Sigmoid colon (tissue), 4 donors: ENCODE measurements around the gene NDP.

ENCODE experiments used
- EP300 ChIP-seq, 4 donors: sonication (generic); formaldehyde crosslinking; IDR thresholded peaks; one replicate each; pipeline ENCODE4 v1.6.1; 2017; ENCODE audit warnings: antibody characterized with exemption in 4 of 4
- POLR2A ChIP-seq, 2 donors: fragments of 450-650 bp; IDR thresholded peaks; one replicate each; pipeline ENCODE4 v1.6.1; 2016; ENCODE audit warnings: antibody characterized with exemption in 2 of 2, mild to moderate bottlenecking in 2 of 2, moderate library complexity in 2 of 2
- TF ChIP-seq, protein P1 (sequence below), 4 experiments: fragments of 450-650 bp in 3 of 4; fragments of 200-600 bp in 1 of 4; IDR thresholded peaks; one replicate each; pipeline ENCODE4 v1.5.1; 2016 to 2019; ENCODE audit warnings: antibody characterized with exemption in 4 of 4, mild to moderate bottlenecking in 3 of 4, moderate library complexity in 2 of 4

DNA sequence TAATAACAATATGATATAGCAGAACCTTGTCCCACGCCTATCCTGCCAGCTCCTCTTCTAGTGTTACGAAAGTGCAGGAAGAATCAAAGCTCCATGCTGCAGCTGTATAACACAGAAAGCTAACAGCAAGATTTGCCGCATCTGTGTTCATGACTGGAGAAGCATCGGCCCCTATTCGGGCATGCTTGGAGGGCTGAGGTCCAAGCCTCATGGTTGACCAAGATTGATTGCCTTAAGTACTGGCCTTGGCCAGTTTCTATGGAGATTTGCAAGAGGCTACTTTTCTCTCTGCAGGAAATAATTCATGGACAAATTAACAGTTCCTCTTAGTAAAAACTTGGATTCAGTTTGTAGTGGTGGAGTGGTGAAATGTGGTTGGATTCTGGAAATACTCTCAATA lies 12.9 kb upstream of the NDP start:
- TF ChIP-seq, protein P1, sequence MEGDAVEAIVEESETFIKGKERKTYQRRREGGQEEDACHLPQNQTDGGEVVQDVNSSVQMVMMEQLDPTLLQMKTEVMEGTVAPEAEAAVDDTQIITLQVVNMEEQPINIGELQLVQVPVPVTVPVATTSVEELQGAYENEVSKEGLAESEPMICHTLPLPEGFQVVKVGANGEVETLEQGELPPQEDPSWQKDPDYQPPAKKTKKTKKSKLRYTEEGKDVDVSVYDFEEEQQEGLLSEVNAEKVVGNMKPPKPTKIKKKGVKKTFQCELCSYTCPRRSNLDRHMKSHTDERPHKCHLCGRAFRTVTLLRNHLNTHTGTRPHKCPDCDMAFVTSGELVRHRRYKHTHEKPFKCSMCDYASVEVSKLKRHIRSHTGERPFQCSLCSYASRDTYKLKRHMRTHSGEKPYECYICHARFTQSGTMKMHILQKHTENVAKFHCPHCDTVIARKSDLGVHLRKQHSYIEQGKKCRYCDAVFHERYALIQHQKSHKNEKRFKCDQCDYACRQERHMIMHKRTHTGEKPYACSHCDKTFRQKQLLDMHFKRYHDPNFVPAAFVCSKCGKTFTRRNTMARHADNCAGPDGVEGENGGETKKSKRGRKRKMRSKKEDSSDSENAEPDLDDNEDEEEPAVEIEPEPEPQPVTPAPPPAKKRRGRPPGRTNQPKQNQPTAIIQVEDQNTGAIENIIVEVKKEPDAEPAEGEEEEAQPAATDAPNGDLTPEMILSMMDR (IDR thresholded peaks at IDR 0.05) = no peak
- TF ChIP-seq POLR2A (IDR thresholded peaks at IDR 0.05) (no peak), EP300 (IDR thresholded peaks at IDR 0.05) (no peak)
